GM10847 (cell line): Measurements from ENCODE around the gene SUN1.

Source experiments
- POLR2A ChIP-seq: IDR thresholded peaks from 2 replicates; pipeline ENCODE4 v1.6.1; 2011; ENCODE audit not compliant: insufficient read length; ENCODE audit errors: extremely low read depth

The SUN1 gene

GRCh38 chr7:921581-922333 is 89.5 kb downstream of the SUN1 start:
- no peak for TF ChIP-seq POLR2A

- TF ChIP-seq POLR2A = no peak
These were observed 90.2 kb downstream of the SUN1 start for GRCh38 chr7:922334-923107.

GRCh38 chr7:923108-924041 is 91.1 kb downstream of the SUN1 start:
- peak; percentile 47 for TF ChIP-seq POLR2A
